Occipital lobe (tissue), 2 donors: Measurements from ENCODE around the gene SLC5A4. TPM values are rescaled to one million over a fixed set of nuclear protein-coding genes. Genes with fewer than 3 reads are reported as not detected.

Experiments used
- DNase-seq: peaks from one replicate; lab custom pipeline; 2025; lab: John Stamatoyannopoulos, UW
- total RNA-seq: library from RNA; depleted of rRNA; stranded (reverse); fragments of >200 nt; gene quantifications from one replicate; pipeline ENCODE4 v1.2.3, GENCODE V29; 2014

The SLC5A4 gene
- total RNA-seq, 1 donor from 2014 or later = not detected

- no peak for DNase-seq
These were observed 22.1 kb downstream of the SLC5A4 start for GRCh38 chr22:32233091-32233490.

GRCh38 chr22:32232191-32232830 lies 22.8 kb downstream of the SLC5A4 start:
- DNase-seq = no peak

- no peak for DNase-seq
These were observed 28.6 kb downstream of the SLC5A4 start for GRCh38 chr22:32226326-32227104.

GRCh38 chr22:32222991-32223390 lies 32.2 kb downstream of the SLC5A4 start:
- no peak for DNase-seq

GRCh38 chr22:32219026-32219425 lies 36.1 kb downstream of the SLC5A4 start:
- DNase-seq = no peak

- no peak for DNase-seq
These were observed 36.7 kb downstream of the SLC5A4 start for GRCh38 chr22:32218470-32218869.

- no peak for DNase-seq
These were observed 37.7 kb downstream of the SLC5A4 start for GRCh38 chr22:32217465-32217864.

GRCh38 chr22:32216911-32217310 lies 38.2 kb downstream of the SLC5A4 start:
- no peak for DNase-seq

GRCh38 chr22:32211011-32211410 lies 44.1 kb downstream of the SLC5A4 start:
- DNase-seq = no peak

GRCh38 chr22:32208681-32209080 lies 46.5 kb downstream of the SLC5A4 start:
- no peak for DNase-seq

GRCh38 chr22:32207971-32208480 lies 47.1 kb downstream of the SLC5A4 start:
- DNase-seq = no peak

GRCh38 chr22:32206774-32207758 lies 48.1 kb downstream of the SLC5A4 start:
- DNase-seq = no peak

GRCh38 chr22:32205974-32206773 lies 49.0 kb downstream of the SLC5A4 start:
- DNase-seq = no peak

GRCh38 chr22:32204856-32205722 lies 50.1 kb downstream of the SLC5A4 start, which contains the start of gene RFPL2:
RFPL2 (minus strand) TSS chr22:32205073; CDS start chr22:32202451, 2,622 bp downstream.
- peak; percentile 76 for DNase-seq

GRCh38 chr22:32204040-32204855 lies 50.9 kb downstream of the SLC5A4 start:
- peak; percentile 61 for DNase-seq

GRCh38 chr22:32203181-32204039 lies 51.7 kb downstream of the SLC5A4 start:
- no peak for DNase-seq

- no peak for DNase-seq
These were observed 52.5 kb downstream of the SLC5A4 start for GRCh38 chr22:32202539-32203180.
